Measurements from ENCODE around the gene GGT7.
A peak's percentile ranks its signal among the peaks of the same experiment; 100 is the strongest.
"Not testable (repeated sequence)": the region's sequence is repeated elsewhere in the genome, so short reads cannot be mapped to it uniquely, and the experiment has no call there.

Gene GGT7

GRCh38 chr20:34872622-34873224 is at the start of gene GGT7:
TSS of gene GGT7 (minus strand) at chr20:34872856. CDS start at chr20:34872815, 41 bp downstream.
- peak; percentile 83 to 84 for DNase-seq (ENCODE audit: low read depth in 1 of 2, low spot score in 1 of 2)

GRCh38 chr20:34921436-34921835 is 48.8 kb upstream of the GGT7 start:
- no peak for DNase-seq (ENCODE audit: low read depth in 1 of 2, low spot score in 1 of 2)

- DNase-seq (ENCODE audit: low read depth in 1 of 2, low spot score in 1 of 2) = no peak
These were observed 47.4 kb upstream of the GGT7 start for GRCh38 chr20:34920055-34920454.

- DNase-seq (ENCODE audit: low read depth in 1 of 2, low spot score in 1 of 2) = no peak
These were observed 44.2 kb upstream of the GGT7 start for GRCh38 chr20:34916774-34917354.

- DNase-seq (ENCODE audit: low read depth in 1 of 2, low spot score in 1 of 2) = no peak
These were observed 43.2 kb upstream of the GGT7 start for GRCh38 chr20:34915749-34916455.

- DNase-seq (ENCODE audit: low read depth in 1 of 2, low spot score in 1 of 2) = no peak
These were observed 42.5 kb upstream of the GGT7 start for GRCh38 chr20:34915131-34915530.

- no peak for DNase-seq (ENCODE audit: low read depth in 1 of 2, low spot score in 1 of 2)
These were observed 35.2 kb upstream of the GGT7 start for GRCh38 chr20:34907616-34908469.

- DNase-seq (ENCODE audit: low read depth in 1 of 2, low spot score in 1 of 2) = no peak
These were observed 31.6 kb upstream of the GGT7 start for GRCh38 chr20:34904202-34904621.

- not testable (repeated sequence) for DNase-seq (ENCODE audit: low read depth in 1 of 2, low spot score in 1 of 2)
These were observed 26.1 kb upstream of the GGT7 start for GRCh38 chr20:34898731-34899130.

- not testable (repeated sequence) for DNase-seq (ENCODE audit: low read depth in 1 of 2, low spot score in 1 of 2)
These were observed 25.5 kb upstream of the GGT7 start for GRCh38 chr20:34898129-34898528.

- DNase-seq (ENCODE audit: low read depth in 1 of 2, low spot score in 1 of 2) = no peak
These were observed 23.5 kb upstream of the GGT7 start for GRCh38 chr20:34896086-34896621.

GRCh38 chr20:34895465-34895864 is 22.8 kb upstream of the GGT7 start:
- no peak for DNase-seq (ENCODE audit: low read depth in 1 of 2, low spot score in 1 of 2)

- DNase-seq (ENCODE audit: low read depth in 1 of 2, low spot score in 1 of 2) = no peak
These were observed 22.1 kb upstream of the GGT7 start for GRCh38 chr20:34894723-34895122.

- DNase-seq (ENCODE audit: low read depth in 1 of 2, low spot score in 1 of 2) = no peak
These were observed 20.0 kb upstream of the GGT7 start for GRCh38 chr20:34892671-34893070.

- DNase-seq (ENCODE audit: low read depth in 1 of 2, low spot score in 1 of 2) = peak in 1 of 2 donors; percentile 33
These were observed 18.8 kb upstream of the GGT7 start for GRCh38 chr20:34891166-34892062.

GRCh38 chr20:34888468-34888867 is 15.8 kb upstream of the GGT7 start:
- no peak for DNase-seq (ENCODE audit: low read depth in 1 of 2, low spot score in 1 of 2)

GRCh38 chr20:34887023-34887422 is 14.4 kb upstream of the GGT7 start:
- DNase-seq (ENCODE audit: low read depth in 1 of 2, low spot score in 1 of 2) = no peak

GRCh38 chr20:34886122-34886521 is 13.5 kb upstream of the GGT7 start:
- DNase-seq (ENCODE audit: low read depth in 1 of 2, low spot score in 1 of 2) = no peak

GRCh38 chr20:34884260-34884659 is 11.6 kb upstream of the GGT7 start:
- DNase-seq (ENCODE audit: low read depth in 1 of 2, low spot score in 1 of 2) = no peak

- no peak for DNase-seq (ENCODE audit: low read depth in 1 of 2, low spot score in 1 of 2)
These were observed 11.2 kb upstream of the GGT7 start for GRCh38 chr20:34883809-34884208.
